A673 (cell line): ENCODE results near the gene PDE9A.

ENCODE experiments used
- EZH2 ChIP-seq: fragments of 200-600 bp; sonication (generic); IDR thresholded peaks from 2 replicates; pipeline ENCODE4 v1.6.1; 2017; ENCODE audit warnings: borderline replicate concordance, low read depth, mild to moderate bottlenecking, mixed read lengths, antibody characterized with exemption, low read length; ENCODE audit not compliant: poor library complexity, severe bottlenecking
- TF ChIP-seq, protein P1 (sequence below): fragments of 300-800, 200-600 bp; sonication (generic); conservative IDR thresholded peaks from 2 replicates; pipeline ENCODE4 v1.5.1; 2017; ENCODE audit warnings: low read depth, mild to moderate bottlenecking, antibody characterized with exemption, low read length, moderate library complexity, mixed read lengths

DNA sequence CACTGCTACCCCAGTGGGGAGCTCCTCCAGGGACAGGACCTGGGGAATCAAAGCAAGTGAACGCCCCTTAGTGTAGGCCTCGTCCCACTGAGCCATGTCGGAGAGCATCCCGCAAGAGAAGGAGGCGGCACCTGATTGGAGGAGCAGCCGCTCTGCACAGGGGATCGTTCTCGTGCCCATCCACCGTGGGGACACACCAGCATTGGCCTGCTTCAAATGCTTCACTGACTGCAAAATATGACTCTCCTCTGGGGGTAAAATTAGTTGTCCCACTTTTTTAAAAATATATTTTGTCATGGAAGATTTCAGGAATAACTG lies 111.0 kb downstream of the PDE9A start:
- TF ChIP-seq, protein P1, sequence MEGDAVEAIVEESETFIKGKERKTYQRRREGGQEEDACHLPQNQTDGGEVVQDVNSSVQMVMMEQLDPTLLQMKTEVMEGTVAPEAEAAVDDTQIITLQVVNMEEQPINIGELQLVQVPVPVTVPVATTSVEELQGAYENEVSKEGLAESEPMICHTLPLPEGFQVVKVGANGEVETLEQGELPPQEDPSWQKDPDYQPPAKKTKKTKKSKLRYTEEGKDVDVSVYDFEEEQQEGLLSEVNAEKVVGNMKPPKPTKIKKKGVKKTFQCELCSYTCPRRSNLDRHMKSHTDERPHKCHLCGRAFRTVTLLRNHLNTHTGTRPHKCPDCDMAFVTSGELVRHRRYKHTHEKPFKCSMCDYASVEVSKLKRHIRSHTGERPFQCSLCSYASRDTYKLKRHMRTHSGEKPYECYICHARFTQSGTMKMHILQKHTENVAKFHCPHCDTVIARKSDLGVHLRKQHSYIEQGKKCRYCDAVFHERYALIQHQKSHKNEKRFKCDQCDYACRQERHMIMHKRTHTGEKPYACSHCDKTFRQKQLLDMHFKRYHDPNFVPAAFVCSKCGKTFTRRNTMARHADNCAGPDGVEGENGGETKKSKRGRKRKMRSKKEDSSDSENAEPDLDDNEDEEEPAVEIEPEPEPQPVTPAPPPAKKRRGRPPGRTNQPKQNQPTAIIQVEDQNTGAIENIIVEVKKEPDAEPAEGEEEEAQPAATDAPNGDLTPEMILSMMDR, result no peak
- TF ChIP-seq EZH2, result no peak
